PC-9 (cell line): ENCODE results near the gene UBE2Q2. TPM values are rescaled to one million over a fixed set of nuclear protein-coding genes. Genes with fewer than 3 reads are reported as not detected.

Experiments used
- BruUV-seq: library from RNA; stranded (reverse); fragments of 400-500 nt; replicated peaks from 2 replicates; lab custom pipeline; 2021; lab: Mats Ljungman, UMichigan
- CTCF ChIA-PET: fragments of 300-600 bp; sonication (Branson Sonifier 250); formaldehyde crosslinking; loops from one replicate; lab custom pipeline; 2022; ENCODE audit warnings: antibody characterized with exemption; lab: Charles Lee
- POLR2A ChIA-PET: fragments of 300-600 bp; sonication (Branson Sonifier 250); formaldehyde crosslinking; loops from one replicate; lab custom pipeline; 2022; ENCODE audit warnings: antibody characterized with exemption; ENCODE audit not compliant: unreplicated experiment; lab: Charles Lee
- DNase-seq, 2 experiments: peaks; one replicate each; pipeline versions ENCODE4 v3.0.0 to v3.0.0-alpha.2; 2015 to 2022; ENCODE audit warnings: mixed read lengths in 1 of 2
- H2AFZ ChIP-seq: fragments of 200-600 bp; sonication (generic); 2 replicates; pipeline ENCODE4 v1.8.1; 2017; ENCODE audit warnings: antibody characterized with exemption
- H3F3A ChIP-seq: fragments of 200-600 bp; sonication (generic); 2 replicates; pipeline ENCODE4 v1.8.1; 2017; ENCODE audit warnings: antibody characterized with exemption, mild to moderate bottlenecking, low read depth; ENCODE audit not compliant: insufficient read depth
- H3K27ac ChIP-seq: fragments of 200-600 bp; sonication (generic); 2 replicates; pipeline ENCODE4 v1.6.1; 2016; ENCODE audit warnings: mixed run types
- H3K27me3 ChIP-seq: fragments of 200-600 bp; sonication (generic); 2 replicates; pipeline ENCODE4 v1.6.1; 2016; ENCODE audit warnings: low read depth, mixed run types; ENCODE audit not compliant: insufficient read depth
- H3K36me3 ChIP-seq: fragments of 200-600 bp; sonication (generic); 2 replicates; pipeline ENCODE4 v1.6.1; 2016; ENCODE audit warnings: low read depth, mixed run types
- H3K4me1 ChIP-seq: fragments of 200-600 bp; sonication (generic); replicated peaks from 2 replicates; pipeline ENCODE4 v1.6.1; 2016; ENCODE audit warnings: mixed run types; ENCODE audit not compliant: insufficient read depth
- H3K4me2 ChIP-seq: fragments of 200-600 bp; sonication (generic); 2 replicates; pipeline ENCODE4 v1.6.1; 2017; ENCODE audit warnings: mixed run types
- H3K4me3 ChIP-seq: fragments of 200-600 bp; sonication (generic); 2 replicates; pipeline ENCODE4 v1.6.1; 2016; ENCODE audit warnings: mixed run types
- H3K79me2 ChIP-seq: fragments of 200-600 bp; sonication (generic); 2 replicates; pipeline ENCODE4 v1.6.1; 2017; ENCODE audit warnings: low read depth, mixed run types
- H3K9me2 ChIP-seq: fragments of 200-600 bp; sonication (generic); 2 replicates; pipeline ENCODE4 v1.8.1; 2017; ENCODE audit warnings: mild to moderate bottlenecking; ENCODE audit not compliant: insufficient read depth
- H3K9me3 ChIP-seq: fragments of 200-600 bp; sonication (generic); 2 replicates; pipeline ENCODE4 v1.8.1; 2016; ENCODE audit warnings: low read depth; ENCODE audit not compliant: insufficient read depth
- H4K20me1 ChIP-seq: fragments of 200-600 bp; sonication (generic); 2 replicates; pipeline ENCODE4 v1.8.1; 2017; ENCODE audit not compliant: insufficient read depth
- EZH2 ChIP-seq: fragments of 200-600 bp; sonication (generic); IDR thresholded peaks from 2 replicates; pipeline ENCODE4 v1.8.0; 2017; ENCODE audit warnings: antibody characterized with exemption, low read depth
- intact Hi-C: fragments of 100-400 bp; cut with micrococcal nuclease; formaldehyde crosslinking; loops from one replicate; pipeline ENCODE4 v1.10.0; 2022; ENCODE audit not compliant: unreplicated experiment
- total RNA-seq: library from RNA; stranded (reverse); gene quantifications from 2 replicates; pipeline ENCODE4 v1.2.3, GENCODE V29; 2021
- TF ChIP-seq, protein P1 (sequence below): fragments of 200-600 bp; sonication (generic); conservative IDR thresholded peaks from 2 replicates; pipeline ENCODE4 v1.6.1; 2017; ENCODE audit warnings: mixed run types, antibody characterized with exemption, mild to moderate bottlenecking, moderate library complexity

UBE2Q2 gene
- total RNA-seq, 1 experiment from 2014 or later, result 15.6 TPM

DNA sequence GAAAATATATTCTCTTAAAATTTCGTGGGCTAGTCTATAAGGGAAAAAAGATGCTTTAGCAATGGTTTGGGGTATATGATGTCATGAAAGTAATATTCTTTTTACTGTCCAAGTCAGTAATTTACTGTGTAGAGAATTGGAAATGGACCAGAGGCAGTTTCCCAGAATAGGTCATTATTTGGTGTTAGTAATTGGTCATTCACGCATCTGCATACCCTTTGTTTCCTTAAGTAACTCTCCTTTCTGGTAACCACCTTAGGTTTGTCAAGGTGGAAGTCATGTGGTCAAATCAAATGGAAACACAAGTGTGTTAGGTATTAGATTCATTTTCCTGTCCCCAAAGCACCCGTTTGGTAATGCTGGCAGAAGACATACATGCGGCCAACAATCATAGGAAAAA is 84.4 kb downstream of the UBE2Q2 start:
- intact Hi-C loops, result loop anchor here (5.0 kb wide), 1 partner anchor 210 kb away; no protein-coding TSS in a partner anchor
- H3F3A ChIP-seq, result no peaks in the 10 kb centered on the region
- no peaks in the 10 kb centered on the region for H3K27me3 ChIP-seq
- H3K4me1 ChIP-seq, result no peaks in the 10 kb centered on the region
- H3K36me3 ChIP-seq, result peaks cover 26% of the 10 kb centered on the region
- no peak for TF ChIP-seq EZH2
- TF ChIP-seq, protein P1, sequence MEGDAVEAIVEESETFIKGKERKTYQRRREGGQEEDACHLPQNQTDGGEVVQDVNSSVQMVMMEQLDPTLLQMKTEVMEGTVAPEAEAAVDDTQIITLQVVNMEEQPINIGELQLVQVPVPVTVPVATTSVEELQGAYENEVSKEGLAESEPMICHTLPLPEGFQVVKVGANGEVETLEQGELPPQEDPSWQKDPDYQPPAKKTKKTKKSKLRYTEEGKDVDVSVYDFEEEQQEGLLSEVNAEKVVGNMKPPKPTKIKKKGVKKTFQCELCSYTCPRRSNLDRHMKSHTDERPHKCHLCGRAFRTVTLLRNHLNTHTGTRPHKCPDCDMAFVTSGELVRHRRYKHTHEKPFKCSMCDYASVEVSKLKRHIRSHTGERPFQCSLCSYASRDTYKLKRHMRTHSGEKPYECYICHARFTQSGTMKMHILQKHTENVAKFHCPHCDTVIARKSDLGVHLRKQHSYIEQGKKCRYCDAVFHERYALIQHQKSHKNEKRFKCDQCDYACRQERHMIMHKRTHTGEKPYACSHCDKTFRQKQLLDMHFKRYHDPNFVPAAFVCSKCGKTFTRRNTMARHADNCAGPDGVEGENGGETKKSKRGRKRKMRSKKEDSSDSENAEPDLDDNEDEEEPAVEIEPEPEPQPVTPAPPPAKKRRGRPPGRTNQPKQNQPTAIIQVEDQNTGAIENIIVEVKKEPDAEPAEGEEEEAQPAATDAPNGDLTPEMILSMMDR, result no peak
- H3K4me2 ChIP-seq, result no peak overlapping the region
- ChIA-PET CTCF (interaction anchor here (0.6 kb wide), 1 partner anchor 559 kb away, joined by 5 read pairs; no protein-coding TSS in a partner anchor), POLR2A (no interaction called here)
- no peaks in the 10 kb centered on the region for H3K79me2 ChIP-seq
- H3K27ac ChIP-seq, result no peak overlapping the region
- no TSS peak for BruUV-seq
- H3K4me3 ChIP-seq, result no peak overlapping the region
- H4K20me1 ChIP-seq, result peaks cover 9% of the 10 kb centered on the region
- H3K9me2 ChIP-seq, result no peaks in the 10 kb centered on the region
- H2AFZ ChIP-seq, result no peak overlapping the region
- no peak for DNase-seq
- H3K9me3 ChIP-seq, result no peaks in the 10 kb centered on the region

DNA sequence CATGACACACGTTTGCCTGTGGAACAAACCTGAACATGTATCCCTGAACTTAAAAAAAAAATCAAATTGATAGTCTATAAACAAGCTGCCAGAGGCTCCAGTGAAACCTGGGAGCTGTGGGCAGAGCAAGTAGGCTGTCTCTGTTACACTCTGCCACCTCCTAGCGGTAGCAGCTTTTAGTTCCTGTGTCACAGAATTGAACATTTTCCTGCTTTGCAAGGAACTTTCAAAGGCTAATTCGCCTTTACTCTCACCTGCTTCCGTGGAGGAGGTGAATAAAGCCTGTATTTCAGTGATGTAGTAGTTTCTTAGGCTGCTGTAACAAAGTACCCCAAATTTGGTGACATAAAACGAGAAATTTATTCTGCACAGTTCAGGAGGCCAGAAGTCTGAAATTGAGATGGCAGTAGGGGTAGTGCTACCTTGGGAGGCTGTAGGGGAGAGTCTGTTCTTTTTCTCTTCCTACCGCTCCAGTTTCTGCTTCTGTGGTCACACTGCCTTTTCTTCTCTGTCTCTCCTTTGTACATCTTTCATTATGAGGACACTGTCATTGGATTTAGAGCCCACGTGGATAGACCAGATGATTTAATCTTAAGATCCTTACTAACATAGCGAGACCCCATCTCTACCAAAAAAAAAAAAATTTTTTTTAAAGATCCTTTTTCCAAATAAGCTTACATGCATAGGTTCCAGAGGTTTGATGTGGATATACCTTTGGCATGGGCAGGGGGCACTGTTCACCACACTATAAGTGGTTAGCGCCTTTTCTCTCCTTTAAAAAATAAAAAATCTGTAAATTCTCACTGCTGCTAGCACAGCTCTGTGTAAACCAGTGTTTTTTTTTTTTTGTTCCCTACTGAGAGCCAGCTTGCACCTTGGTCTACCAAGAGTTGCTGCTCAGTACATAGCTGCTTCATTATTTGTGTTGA is 85.7 kb downstream of the UBE2Q2 start:
- intact Hi-C loops, result loop anchor here (5.0 kb wide), 1 partner anchor 208 kb away; no protein-coding TSS in a partner anchor
- Histone ChIP-seq H3K9me2 (no peaks in the 10 kb centered on the region), H3K4me1 (no peaks in the 10 kb centered on the region), H3K4me3 (no peak overlapping the region), H3K27ac (no peak overlapping the region), H4K20me1 (peaks cover 7% of the 10 kb centered on the region), H3K27me3 (no peaks in the 10 kb centered on the region), H2AFZ (no peak overlapping the region), H3K9me3 (no peaks in the 10 kb centered on the region), H3F3A (no peaks in the 10 kb centered on the region), H3K36me3 (peaks cover 29% of the 10 kb centered on the region), H3K4me2 (no peak overlapping the region), H3K79me2 (no peaks in the 10 kb centered on the region)
- TF ChIP-seq EZH2, result no peak
- TF ChIP-seq, protein P1, result peak; percentile 47
- POLR2A ChIA-PET, result no interaction called here
- no peak for DNase-seq
- CTCF ChIA-PET, result interaction anchor here (0.6 to 1.1 kb wide), 5 partner anchors 26 to 220 kb away, joined by 3 to 6 read pairs (median 5); partner anchors contain the start of gene FBXO22
- BruUV-seq, result no TSS peak

DNA sequence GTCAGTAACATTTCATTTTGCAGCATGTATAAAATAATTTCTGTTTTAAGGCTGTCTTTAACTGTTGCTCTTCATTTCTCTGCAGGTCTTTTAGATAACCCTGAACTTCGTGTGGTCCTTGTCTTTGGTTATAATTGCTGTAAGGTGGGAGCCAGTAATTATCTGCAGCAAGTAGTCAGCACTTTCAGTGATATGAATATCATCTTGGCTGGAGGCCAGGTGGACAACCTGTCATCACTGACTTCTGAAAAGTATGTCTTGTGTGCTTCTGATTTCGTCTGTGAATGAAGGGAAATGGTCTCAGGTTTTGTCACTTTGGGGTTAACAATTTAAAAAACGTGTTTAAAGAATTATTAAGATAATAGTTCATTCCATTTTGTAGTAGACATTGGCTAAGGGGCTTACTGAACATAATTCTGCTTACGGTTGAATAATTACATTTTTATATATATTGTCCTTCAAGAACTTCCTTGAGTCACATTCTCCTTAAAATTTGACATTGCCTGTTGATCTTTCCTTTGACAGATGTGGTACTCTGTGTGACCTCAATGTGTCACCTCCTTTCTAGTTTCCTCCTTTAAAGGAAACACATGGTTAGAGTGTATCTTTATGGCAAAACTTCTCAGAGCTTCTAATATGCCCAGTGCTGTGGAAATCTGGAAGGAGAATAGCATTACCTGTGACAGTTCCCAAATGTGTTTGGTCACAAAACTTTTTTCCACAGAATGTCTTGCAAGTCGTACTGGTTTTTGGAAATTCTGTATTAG is 86.7 kb downstream of the UBE2Q2 start:
- Histone ChIP-seq H3K36me3 (peaks cover 37% of the 10 kb centered on the region), H3K4me2 (no peak overlapping the region), H3K27ac (no peak overlapping the region), H3K27me3 (no peaks in the 10 kb centered on the region), H3K9me2 (no peaks in the 10 kb centered on the region), H3K79me2 (no peaks in the 10 kb centered on the region), H3F3A (no peaks in the 10 kb centered on the region), H3K4me1 (no peaks in the 10 kb centered on the region), H2AFZ (no peak overlapping the region), H3K4me3 (no peak overlapping the region), H3K9me3 (no peaks in the 10 kb centered on the region), H4K20me1 (peaks cover 3% of the 10 kb centered on the region; the same call in 1 of the 2 replicates)
- ChIA-PET POLR2A (no interaction called here), CTCF (interaction anchor here (0.5 to 1.1 kb wide), 3 partner anchors 129 to 1634 kb away, joined by 5 to 6 read pairs (median 6); no protein-coding TSS in a partner anchor)
- BruUV-seq, result no TSS peak
- intact Hi-C loops, result loop anchor here (5.0 kb wide), 1 partner anchor 207 kb away; no protein-coding TSS in a partner anchor
- DNase-seq, result no peak
- TF ChIP-seq, protein P1, result no peak
- TF ChIP-seq EZH2, result no peak
